Stimulated activated CD4-positive, alpha-beta T cell treated with anti-CD3 and anti-CD28 coated beads, TNF-alpha, amount 100 ng/mL, for 1 hour (primary cell): ENCODE data around the gene PLSCR4.

Experiments
- DNase-seq, 3 donors: peaks; one replicate each; pipeline ENCODE4 v3.0.0-alpha.2; 2020; ENCODE audit warnings: low read depth in 3 of 3, low spot score in 1 of 3

PLSCR4 gene

DNA sequence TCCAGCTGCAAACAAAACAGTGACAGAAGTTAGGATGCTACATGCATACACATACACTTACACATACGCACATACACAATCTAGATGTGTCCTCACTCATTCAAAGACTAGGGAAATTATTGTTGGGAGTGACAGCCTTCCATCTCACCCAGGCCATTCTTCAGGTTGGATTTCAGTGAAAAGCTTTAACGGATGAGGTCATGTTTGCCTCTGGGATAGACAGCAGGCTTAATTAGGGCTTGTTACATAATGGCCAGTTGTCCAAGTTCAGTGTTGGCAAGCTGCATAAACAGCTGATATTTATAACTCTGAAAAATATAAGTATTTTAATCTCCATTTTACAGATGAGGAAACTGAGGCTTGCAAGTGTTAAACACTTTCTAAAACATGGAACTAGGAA lies 54.1 kb downstream of the PLSCR4 start:
- no peak for DNase-seq

DNA sequence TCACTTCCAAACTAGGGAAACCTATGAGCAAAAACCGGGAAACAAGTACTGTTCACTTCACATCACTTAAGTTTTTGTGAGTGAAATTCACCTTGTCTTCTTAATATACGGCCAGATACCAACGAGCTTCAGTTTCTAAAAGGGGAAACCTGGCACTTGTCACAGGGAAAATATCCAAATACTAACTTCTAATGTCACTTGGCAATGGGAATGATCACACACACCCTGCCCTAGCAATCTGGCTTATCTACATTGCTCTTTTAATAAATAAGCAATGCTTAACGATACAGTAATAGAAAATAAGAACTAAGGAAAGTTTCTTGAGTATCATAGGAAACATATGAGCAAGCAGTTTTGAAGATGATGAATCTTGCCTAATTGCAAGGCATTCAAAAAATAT lies 55.3 kb downstream of the PLSCR4 start:
- DNase-seq = no peak

DNA sequence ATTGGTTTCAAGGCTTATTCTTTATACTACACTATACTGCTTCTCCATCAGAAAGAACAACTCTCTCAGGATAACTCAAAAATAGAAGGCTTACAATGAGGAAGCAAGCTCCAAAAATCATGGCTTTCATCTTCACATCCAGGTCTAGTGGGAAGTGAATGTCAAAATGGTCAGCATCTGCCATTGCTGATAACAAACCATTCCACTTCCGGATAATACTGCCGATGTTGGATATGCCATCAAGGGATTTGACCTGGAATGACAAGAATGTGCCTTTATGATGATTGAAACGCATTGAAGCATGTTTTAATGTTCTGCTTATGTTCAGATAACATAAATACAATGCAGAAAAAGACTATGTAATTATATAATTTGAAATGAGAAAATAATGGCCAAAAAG lies 55.9 kb downstream of the PLSCR4 start:
- no peak for DNase-seq

DNA sequence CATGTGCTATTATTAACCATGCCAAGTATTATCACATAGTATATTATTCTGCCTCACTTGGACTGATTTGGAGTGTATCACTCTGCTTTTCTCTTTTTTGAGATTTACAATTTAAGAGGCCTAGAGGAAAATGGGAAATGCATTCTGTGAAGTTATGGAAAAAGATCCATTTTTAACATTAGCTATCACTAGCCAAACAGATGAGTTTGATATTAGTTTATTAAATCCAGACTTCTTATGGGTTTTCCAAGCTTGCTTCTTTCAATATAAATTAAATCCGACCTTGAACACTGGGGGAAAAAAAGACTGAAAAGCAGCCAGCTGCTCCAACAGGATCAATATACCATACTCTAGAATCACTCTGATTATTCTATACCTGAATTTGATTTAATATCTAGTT lies 59.9 kb downstream of the PLSCR4 start:
- no peak for DNase-seq

- no peak for DNase-seq
Measured at GRCh38 chr3:146189519-146190173, 61.3 kb downstream of the PLSCR4 start.

- no peak for DNase-seq
Measured at GRCh38 chr3:146187334-146187950, 63.5 kb downstream of the PLSCR4 start.

GRCh38 chr3:146184241-146185015 lies 66.5 kb downstream of the PLSCR4 start:
- DNase-seq = no peak

- DNase-seq = no peak
Measured at GRCh38 chr3:146181216-146181615, 69.7 kb downstream of the PLSCR4 start.

DNA sequence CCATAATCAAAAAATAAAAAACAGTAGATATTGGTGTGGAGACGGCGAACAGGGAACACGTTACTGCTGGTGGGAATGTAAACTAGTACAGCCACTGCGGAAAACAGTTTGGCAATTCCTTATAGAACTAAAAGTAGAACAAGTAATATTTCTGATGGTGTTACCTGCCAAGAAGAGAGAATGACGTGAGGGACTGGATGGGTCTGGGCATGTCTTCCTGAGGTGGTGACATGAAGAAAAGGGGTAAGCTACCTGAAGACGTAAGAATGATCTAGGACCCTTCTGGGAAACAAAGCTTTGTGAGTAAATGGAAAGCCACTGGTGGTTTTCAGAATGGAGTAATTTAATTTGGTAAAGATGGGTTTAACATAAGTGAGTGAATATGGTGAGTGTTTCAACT lies 70.5 kb downstream of the PLSCR4 start:
- no peak for DNase-seq

DNA sequence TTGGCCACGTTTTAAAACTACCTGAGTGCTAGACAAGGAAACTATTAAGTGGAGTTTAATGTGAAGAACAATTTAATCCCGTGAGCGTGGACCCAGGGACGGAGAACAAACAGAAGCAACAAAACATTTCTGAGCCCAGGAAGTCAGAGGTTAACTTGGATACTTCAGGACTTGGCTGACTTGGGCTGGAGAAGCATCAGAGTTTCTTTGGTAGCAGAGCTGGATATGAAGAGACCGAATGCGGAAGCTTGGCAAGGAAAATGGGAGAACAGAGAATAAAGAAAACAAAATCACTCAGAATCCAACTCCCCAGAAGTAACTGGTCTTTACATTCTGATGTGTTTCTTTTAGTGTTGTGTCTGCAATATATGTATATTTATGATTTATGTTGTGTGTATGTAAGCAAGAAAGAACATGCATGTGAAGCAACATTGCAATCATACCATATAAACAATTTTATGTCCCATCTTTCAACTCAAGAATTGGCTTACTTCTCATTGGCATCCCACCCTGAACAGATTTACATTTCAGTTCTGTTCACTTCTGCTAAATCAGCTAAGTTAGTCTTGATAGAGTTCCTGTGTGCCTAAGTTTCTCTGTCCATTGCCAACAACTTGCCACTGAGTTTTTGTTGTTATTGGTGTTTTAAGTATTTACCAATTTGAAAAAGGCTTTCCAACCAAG lies 72.8 kb downstream of the PLSCR4 start:
- no peak for DNase-seq

DNA sequence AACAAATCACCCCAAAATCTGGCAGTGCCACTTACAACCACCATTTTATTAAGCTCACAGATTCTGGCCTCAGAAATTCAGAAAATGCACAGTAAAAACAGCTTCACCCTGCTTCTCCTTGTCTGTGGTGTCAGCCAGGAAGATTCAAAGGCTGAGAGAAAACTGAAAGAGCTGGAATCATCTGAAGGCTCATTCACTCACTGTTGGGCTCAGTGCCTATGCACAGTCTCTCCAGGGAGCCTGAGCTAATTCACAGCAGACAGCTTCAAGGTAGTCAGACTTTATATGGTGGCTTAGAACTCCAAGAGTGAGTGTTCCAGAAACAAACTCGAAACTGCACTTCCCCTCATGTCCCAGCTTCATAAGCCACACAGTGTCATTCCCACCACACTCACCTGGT lies 73.4 kb downstream of the PLSCR4 start:
- DNase-seq = no peak

GRCh38 chr3:146177072-146177471 lies 73.8 kb downstream of the PLSCR4 start:
- DNase-seq = no peak

DNA sequence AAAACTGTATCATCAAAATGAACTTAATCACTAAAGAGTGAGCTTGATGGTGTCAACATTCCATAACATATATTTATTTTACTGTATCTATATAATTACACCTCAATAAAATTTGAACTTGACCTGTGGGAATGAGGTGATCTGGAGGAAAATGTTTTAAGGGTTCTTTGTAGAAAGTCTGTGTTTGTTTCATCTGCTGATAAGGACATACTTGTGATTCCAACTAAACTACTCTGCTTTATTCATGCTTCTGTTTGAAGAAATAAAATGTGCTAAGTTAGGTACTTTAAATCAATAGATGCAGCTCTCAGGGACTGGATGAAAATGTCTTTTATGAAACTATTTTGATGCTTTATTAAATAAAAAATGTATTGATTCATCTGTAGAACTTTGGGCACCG lies 78.3 kb downstream of the PLSCR4 start:
- no peak for DNase-seq

GRCh38 chr3:146170591-146170990 lies 80.3 kb downstream of the PLSCR4 start:
- DNase-seq = no peak

DNA sequence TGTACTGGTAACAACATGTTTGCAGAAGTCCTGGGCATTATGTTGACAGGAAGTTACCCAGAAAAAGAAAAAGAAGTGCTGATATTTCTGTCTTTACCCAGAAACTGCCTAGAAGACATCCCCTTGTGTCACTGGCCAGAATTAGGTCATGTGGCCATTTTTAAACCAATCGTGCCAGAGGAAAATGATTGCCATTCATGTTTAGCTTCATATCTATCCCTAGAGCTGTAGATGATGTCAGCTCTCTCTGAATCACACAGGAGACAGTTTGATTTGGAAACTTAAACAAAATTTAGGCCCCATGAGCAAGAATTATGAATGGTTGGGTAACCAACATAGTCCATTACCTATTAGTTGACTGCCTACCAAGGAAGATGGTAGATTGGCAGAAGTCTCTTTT lies 81.0 kb downstream of the PLSCR4 start:
- no peak for DNase-seq

DNA sequence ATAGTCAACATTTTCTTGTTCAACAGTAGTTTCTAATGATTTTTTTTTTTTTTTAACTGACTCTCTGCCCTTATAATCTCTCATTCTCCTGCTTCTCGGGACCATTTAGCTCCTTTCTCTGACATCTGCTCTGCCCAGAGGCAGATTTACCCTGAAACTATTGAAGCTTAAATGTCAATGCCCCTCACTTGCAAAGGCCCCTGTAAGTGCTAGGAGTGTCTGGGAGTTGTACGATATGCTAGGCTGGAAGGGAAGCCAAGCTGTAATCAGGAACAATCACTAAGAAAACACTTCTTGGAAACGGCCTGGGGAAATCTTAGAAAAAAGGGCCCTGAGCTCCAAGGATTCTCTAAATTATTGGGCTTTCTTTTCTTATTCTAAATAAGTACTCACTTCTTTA lies 84.1 kb downstream of the PLSCR4 start:
- no peak for DNase-seq

GRCh38 chr3:146166415-146166821 lies 84.5 kb downstream of the PLSCR4 start:
- no peak for DNase-seq

DNA sequence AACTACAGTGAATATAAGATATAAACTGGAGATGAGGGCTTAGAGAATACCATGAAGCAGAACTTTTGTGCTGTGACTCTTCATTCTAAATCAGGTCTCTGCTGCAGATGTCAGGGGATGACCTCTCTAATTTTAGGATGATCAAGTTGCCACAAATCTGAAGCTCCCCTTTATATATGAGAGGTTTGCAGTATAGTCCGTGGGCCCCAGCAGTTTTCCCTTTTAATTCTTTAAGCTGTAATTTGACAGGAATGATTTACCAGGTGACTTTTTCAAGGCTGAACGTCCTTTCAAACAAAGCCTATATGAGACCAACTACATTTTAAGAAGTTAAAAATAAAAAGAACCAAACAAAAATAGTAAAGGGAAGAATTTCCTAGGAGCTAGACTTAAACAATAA lies 85.0 kb downstream of the PLSCR4 start:
- DNase-seq = no peak

- DNase-seq = no peak
Measured at GRCh38 chr3:146164971-146165769, 85.7 kb downstream of the PLSCR4 start.

DNA sequence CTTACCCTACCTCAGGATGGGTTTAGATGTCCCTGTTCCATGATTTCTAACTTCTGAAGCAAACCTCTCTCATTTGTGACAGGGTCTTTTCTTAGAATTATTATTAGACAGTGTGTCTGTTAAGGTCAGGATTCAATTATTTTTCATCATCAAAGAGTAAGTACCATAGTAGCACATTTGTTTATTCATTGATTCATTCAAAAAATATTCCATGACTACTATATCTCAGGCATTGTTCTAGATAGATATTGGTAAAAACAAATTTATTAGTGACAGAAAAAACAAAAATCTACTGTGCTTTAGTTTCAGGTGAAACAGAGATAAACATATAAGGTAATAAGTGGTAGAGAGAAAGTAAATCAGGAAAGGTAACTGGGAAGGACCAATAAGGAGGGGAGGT lies 86.4 kb downstream of the PLSCR4 start:
- DNase-seq = no peak

DNA sequence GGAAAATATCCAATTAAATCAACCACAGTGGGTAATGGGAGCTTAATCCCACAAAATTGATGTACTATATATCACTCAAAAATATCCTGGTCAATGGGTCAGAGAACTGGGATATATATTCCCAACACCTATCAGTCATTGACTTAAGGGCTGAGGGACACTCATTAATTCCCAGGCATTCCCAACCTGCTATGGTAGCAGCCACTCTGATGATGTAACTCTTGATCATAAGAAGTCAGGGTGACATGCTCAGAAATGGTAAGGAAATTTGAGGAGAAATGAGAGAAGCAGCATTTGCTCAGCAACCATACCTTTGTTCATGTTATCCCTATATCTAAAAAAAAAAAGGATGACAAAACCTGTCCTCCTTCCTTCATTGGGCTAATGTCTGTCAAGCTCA lies 86.8 kb downstream of the PLSCR4 start:
- no peak for DNase-seq
